GM12892 (cell line): ENCODE measurements around the gene NPBWR2.

Experiments
- POLR2A ChIP-seq: IDR thresholded peaks from 2 replicates; pipeline ENCODE4 v1.6.1; 2011; ENCODE audit warnings: low read depth, low read length, control low read depth
- TAF1 ChIP-seq: IDR thresholded peaks from 2 replicates; pipeline ENCODE4 v1.6.1; 2011; ENCODE audit warnings: low read depth, mild to moderate bottlenecking, control low read depth, low read length, borderline replicate concordance

GRCh38 chr20:64136004-64136710 is 28.8 kb upstream of the NPBWR2 start:
- TF ChIP-seq POLR2A = no peak
- no peak for TF ChIP-seq TAF1
